Tibial nerve (tissue), 4 donors: ENCODE measurements around the gene KLHL35. TPM values are rescaled to one million over a fixed set of nuclear protein-coding genes. Genes with fewer than 3 reads are reported as not detected.
A peak's percentile ranks its signal among the peaks of the same experiment; 100 is the strongest.
"Not testable (repeated sequence)": the region's sequence is repeated elsewhere in the genome, so short reads cannot be mapped to it uniquely, and the experiment has no call there.

Experiments
- DNase-seq, 2 donors: peaks; one replicate each; pipeline ENCODE4 v3.0.0-alpha.2; 2019; ENCODE audit warnings: low spot score in 2 of 2
- H3K27ac ChIP-seq, 4 donors: fragments of 200-600 bp; sonication (generic) in 3 of 4; one replicate each; pipeline ENCODE4 v1.5.1; 2017 to 2019; ENCODE audit warnings: mild to moderate bottlenecking in 1 of 4
- H3K27me3 ChIP-seq, 2 donors: fragments of 200-600 bp; sonication (generic) in 1 of 2; one replicate each; pipeline versions ENCODE4 v1.5.1 to v1.6.0; 2017 to 2019
- H3K36me3 ChIP-seq, 3 donors: fragments of 200-600 bp; sonication (generic); one replicate each; pipeline ENCODE4 v1.5.1; 2018 to 2019
- H3K4me1 ChIP-seq, 4 donors: fragments of 200-600 bp; sonication (generic) in 3 of 4; one replicate each; pipeline ENCODE4 v1.5.1; 2017 to 2019
- H3K4me3 ChIP-seq, 4 donors: fragments of 200-600 bp; sonication (generic) in 3 of 4; one replicate each; pipeline ENCODE4 v1.5.1; 2017 to 2019; ENCODE audit warnings: mild to moderate bottlenecking in 1 of 4, moderate library complexity in 1 of 4
- H3K9me3 ChIP-seq, 4 donors: fragments of 200-600 bp; sonication (generic) in 3 of 4; one replicate each; pipeline ENCODE4 v1.5.1; 2017 to 2019
- EP300 ChIP-seq, 2 donors: sonication (generic); formaldehyde crosslinking; IDR thresholded peaks; one replicate each; pipeline ENCODE4 v1.6.1; 2017; ENCODE audit warnings: antibody characterized with exemption in 2 of 2, mild to moderate bottlenecking in 1 of 2
- POLR2A ChIP-seq, 2 donors: fragments of 450-650 bp; IDR thresholded peaks; one replicate each; pipeline ENCODE4 v1.6.1; 2017; ENCODE audit warnings: antibody characterized with exemption in 2 of 2, mild to moderate bottlenecking in 2 of 2, moderate library complexity in 2 of 2
- WGBS, 2 donors: methylation state at CpG; one replicate each; pipeline ENCODE4 v1.1.5; 2018; 5-methylcytosine and 5-hydroxymethylcytosine counted together
- total RNA-seq, 4 donors: library from RNA; depleted of rRNA; stranded (reverse); fragments of >200 nt; gene quantifications; one replicate each; pipeline ENCODE4 v1.1.0, GENCODE V29; 2016
- TF ChIP-seq, protein P1 (sequence below), 5 experiments: fragments of 200-600 bp in 3 of 5; fragments of 450-650 bp in 2 of 5; sonication (generic) in 3 of 5; IDR thresholded peaks; one replicate each; pipeline ENCODE4 v1.5.1; 2016 to 2019; ENCODE audit warnings: antibody characterized with exemption in 5 of 5, mild to moderate bottlenecking in 3 of 5, moderate library complexity in 2 of 5

Gene KLHL35
- total RNA-seq, 4 donors from 2014 or later, result 3.0 to 11.1 (median 6.6) TPM

DNA sequence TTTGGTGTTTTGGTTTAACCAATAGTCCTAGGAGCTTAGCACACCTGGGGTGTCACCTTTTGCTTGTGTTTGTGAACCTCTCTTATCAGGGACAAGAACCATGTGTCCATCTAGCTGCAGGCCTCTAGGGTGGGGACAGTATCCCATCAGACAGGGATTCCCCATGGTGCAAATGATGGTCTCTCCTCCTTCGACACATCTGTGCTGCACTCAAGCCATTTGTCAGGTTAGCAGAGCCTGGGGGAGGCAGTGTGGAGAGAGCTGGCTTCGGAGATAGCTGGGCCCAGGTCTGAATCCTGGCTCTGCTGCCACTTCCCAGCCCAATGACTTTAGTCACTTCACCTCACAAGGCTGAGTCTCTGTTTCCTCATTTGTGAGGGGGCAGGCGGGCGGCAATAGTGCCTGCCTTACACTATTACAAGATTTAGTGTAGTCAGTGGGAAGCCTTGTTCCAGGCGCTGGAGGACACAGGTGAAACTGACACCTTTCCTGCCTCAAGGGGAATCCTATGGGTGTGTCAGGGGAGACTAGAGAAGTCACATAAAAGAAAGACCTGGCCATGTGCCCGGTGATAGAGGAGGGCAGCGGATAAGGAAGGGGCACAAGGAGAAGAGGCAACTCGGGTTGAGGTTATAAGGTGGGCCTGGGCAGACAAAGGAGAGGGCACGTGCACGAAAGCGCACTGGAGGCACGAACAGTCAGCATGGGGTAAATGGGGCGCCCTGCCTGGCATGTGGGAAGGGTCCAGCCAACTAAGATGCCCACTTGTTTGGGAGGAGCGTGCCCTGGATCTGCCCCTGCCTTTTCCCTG is 12.6 kb downstream of the KLHL35 start:
- Histone ChIP-seq H3K27me3 (no peaks in the 10 kb centered on the region), H3K4me1 (peaks cover 0 to 44% (median 10%) of the 10 kb centered on the region in 4 donors), H3K4me3 (no peak overlapping the region), H3K27ac (peak overlapping the region; percentile 41 to 80 (median 66)), H3K9me3 (no peaks in the 10 kb centered on the region), H3K36me3 (peaks cover 0 to 38% (median 0%) of the 10 kb centered on the region in 3 donors)
- no peak for DNase-seq
- TF ChIP-seq POLR2A (IDR thresholded peaks at IDR 0.05) (no peak), EP300 (IDR thresholded peaks at IDR 0.05) (no peak)
- TF ChIP-seq, protein P1, sequence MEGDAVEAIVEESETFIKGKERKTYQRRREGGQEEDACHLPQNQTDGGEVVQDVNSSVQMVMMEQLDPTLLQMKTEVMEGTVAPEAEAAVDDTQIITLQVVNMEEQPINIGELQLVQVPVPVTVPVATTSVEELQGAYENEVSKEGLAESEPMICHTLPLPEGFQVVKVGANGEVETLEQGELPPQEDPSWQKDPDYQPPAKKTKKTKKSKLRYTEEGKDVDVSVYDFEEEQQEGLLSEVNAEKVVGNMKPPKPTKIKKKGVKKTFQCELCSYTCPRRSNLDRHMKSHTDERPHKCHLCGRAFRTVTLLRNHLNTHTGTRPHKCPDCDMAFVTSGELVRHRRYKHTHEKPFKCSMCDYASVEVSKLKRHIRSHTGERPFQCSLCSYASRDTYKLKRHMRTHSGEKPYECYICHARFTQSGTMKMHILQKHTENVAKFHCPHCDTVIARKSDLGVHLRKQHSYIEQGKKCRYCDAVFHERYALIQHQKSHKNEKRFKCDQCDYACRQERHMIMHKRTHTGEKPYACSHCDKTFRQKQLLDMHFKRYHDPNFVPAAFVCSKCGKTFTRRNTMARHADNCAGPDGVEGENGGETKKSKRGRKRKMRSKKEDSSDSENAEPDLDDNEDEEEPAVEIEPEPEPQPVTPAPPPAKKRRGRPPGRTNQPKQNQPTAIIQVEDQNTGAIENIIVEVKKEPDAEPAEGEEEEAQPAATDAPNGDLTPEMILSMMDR (IDR thresholded peaks at IDR 0.05), result no peak
- WGBS, 2 donors, result 81 to 84% methylated on average over 14 of the region's 14 CpGs

DNA sequence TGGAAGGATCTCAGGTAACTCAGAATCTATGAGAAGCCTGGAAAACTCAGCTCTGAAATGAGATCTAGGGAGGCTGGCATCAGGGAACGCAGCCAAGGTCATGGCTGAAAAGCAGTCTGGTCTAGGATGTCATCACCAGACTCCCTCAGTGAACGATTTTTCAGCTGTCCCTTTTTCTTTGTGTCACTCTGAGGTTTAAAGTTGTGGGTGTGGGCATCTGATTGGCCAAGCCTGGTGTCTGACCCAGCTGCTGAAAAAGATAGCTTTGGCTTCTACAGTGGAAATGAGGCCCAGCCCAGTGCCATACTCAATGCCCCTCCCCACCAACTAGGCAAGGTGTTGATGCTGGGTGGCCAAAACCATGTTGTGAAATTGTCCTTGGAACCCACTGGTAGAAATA is 19.1 kb downstream of the KLHL35 start:
- H3K36me3 ChIP-seq, result peaks cover 0 to 61% (median 0%) of the 10 kb centered on the region in 3 donors
- 70 to 72% methylated on average over 2 of the region's 2 CpGs for WGBS, 2 donors
- TF ChIP-seq EP300 (IDR thresholded peaks at IDR 0.05) (no peak), POLR2A (IDR thresholded peaks at IDR 0.05) (no peak)
- TF ChIP-seq, protein P1 (IDR thresholded peaks at IDR 0.05), result no peak
- H3K9me3 ChIP-seq, result no peaks in the 10 kb centered on the region
- H3K4me3 ChIP-seq, result no peak overlapping the region
- H3K27ac ChIP-seq, result no peak overlapping the region
- peaks cover 0 to 24% (median 2%) of the 10 kb centered on the region in 4 donors for H3K4me1 ChIP-seq
- no peaks in the 10 kb centered on the region for H3K27me3 ChIP-seq
- DNase-seq, result no peak

DNA sequence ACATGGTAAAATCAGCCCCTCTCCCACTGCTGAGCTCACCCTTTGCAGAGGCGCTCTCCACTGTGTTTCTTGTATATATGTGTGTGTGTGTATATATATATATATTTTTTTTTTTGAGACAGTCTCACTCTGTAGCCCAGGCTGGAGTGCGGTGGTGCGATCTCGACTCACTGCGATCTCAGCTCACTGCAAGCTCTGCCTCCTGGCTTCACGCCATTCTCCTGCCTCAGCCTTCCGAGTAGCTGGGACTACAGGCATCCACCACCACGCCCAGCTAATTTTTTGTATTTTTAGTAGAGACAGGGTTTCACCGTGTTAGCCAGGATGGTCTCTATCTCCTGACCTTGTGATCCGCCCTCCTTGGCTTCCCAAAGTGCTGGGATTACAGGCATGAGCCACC is 19.9 kb downstream of the KLHL35 start:
- 72 to 85% methylated on average over 10 of the region's 10 CpGs for WGBS, 2 donors
- peaks cover 0 to 61% (median 0%) of the 10 kb centered on the region in 3 donors for H3K36me3 ChIP-seq
- H3K9me3 ChIP-seq, H3K27me3 ChIP-seq, H3K27ac ChIP-seq, DNase-seq, H3K4me3 ChIP-seq: not testable (repeated sequence)
- peaks cover 0 to 25% (median 0%) of the 10 kb centered on the region in 4 donors for H3K4me1 ChIP-seq

DNA sequence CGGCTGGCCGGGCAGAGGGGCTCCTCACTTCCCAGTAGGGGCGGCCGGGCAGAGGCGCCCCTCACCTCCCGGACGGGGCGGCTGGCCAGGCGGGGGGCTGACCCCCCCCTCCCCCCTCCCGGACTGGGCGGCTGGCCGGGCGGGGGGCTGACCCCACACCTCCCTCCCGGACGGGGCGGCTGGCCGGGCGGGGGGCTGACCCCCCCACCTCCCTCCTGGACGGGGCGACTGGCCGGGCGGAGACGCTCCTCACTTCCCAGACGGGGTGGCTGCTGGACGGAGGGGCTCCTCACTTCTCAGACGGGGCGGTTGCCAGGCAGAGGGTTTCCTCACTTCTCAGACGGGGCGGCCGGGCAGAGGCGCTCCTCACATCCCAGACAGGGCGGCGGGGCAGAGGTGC is 23.0 kb downstream of the KLHL35 start:
- peaks cover 0 to 73% (median 11%) of the 10 kb centered on the region in 3 donors for H3K36me3 ChIP-seq

DNA sequence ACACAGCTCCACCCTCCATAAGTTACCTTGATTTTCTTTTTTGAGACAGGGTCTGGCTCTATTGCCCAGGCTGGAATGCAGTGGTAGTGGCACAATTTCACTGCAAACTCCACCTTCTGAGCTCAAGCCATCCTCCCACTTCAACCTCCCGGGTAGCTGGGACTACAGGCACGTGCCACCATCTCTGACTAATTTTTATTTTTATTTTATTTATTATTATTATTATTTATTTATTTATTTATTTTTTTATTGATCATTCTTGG is 24.1 kb downstream of the KLHL35 start:
- Histone ChIP-seq H3K36me3 (peaks cover 0 to 73% (median 17%) of the 10 kb centered on the region in 3 donors), H3K4me3 (no peak overlapping the region), H3K27me3 (no peaks in the 10 kb centered on the region), H3K4me1 (peaks cover 0 to 31% (median 0%) of the 10 kb centered on the region in 4 donors), H3K27ac (peak overlapping the region in 1 of 4 donors; percentile 28), H3K9me3 (no peaks in the 10 kb centered on the region)
- TF ChIP-seq, protein P1 (IDR thresholded peaks at IDR 0.05), result no peak
- no peak for TF ChIP-seq POLR2A (IDR thresholded peaks at IDR 0.05)
- no peak for TF ChIP-seq EP300 (IDR thresholded peaks at IDR 0.05)
- WGBS, 2 donors, result 71 to 74% methylated on average over 2 of the region's 2 CpGs
- DNase-seq, result no peak

More for the DNA sequence above, 23.0 kb downstream of the KLHL35 start:
- not testable (repeated sequence) for DNase-seq, H3K9me3 ChIP-seq, H3K27ac ChIP-seq, H3K4me3 ChIP-seq, H3K27me3 ChIP-seq
- peaks cover 0 to 27% (median 0%) of the 10 kb centered on the region in 4 donors for H3K4me1 ChIP-seq
- 100% methylated on average over 5 of the region's 33 CpGs; no CpG with 5 or more reads in 1 of the 2 donors for WGBS, 2 donors

DNA sequence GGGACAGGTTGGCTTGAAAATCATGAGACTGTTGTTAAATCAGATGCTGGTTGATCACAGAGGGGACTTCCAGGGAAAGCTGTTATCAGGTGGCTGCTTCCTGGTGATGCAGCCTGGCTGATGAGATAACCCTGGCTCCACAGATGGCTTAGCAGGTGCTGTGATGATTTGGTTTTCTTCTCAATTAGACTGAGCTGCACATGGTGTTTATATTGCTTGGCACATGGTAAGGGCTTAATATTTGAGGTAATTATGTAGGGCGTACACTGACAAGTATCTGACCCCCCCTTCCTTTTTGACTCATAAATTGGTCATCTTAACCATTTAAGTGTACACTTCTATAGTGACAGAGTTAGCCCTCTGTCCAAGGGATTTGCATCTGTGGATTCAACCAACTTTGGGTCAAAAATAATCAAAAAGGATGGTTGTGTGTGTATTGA is 26.6 kb downstream of the KLHL35 start:
- no peaks in the 10 kb centered on the region for H3K9me3 ChIP-seq
- no peak for DNase-seq
- no peak overlapping the region for H3K4me3 ChIP-seq
- no peak overlapping the region for H3K27ac ChIP-seq
- WGBS, 2 donors, result 6 to 14% methylated on average over 1 of the region's 1 CpG
- no peak for TF ChIP-seq POLR2A (IDR thresholded peaks at IDR 0.05)
- no peak for TF ChIP-seq EP300 (IDR thresholded peaks at IDR 0.05)
- TF ChIP-seq, protein P1 (IDR thresholded peaks at IDR 0.05), result no peak
- peaks cover 0 to 44% (median 4%) of the 10 kb centered on the region in 4 donors for H3K4me1 ChIP-seq
- H3K36me3 ChIP-seq, result peaks cover 0 to 74% (median 32%) of the 10 kb centered on the region in 3 donors
- no peaks in the 10 kb centered on the region for H3K27me3 ChIP-seq
